Measurements from ENCODE around the gene SLX9.

DNA sequence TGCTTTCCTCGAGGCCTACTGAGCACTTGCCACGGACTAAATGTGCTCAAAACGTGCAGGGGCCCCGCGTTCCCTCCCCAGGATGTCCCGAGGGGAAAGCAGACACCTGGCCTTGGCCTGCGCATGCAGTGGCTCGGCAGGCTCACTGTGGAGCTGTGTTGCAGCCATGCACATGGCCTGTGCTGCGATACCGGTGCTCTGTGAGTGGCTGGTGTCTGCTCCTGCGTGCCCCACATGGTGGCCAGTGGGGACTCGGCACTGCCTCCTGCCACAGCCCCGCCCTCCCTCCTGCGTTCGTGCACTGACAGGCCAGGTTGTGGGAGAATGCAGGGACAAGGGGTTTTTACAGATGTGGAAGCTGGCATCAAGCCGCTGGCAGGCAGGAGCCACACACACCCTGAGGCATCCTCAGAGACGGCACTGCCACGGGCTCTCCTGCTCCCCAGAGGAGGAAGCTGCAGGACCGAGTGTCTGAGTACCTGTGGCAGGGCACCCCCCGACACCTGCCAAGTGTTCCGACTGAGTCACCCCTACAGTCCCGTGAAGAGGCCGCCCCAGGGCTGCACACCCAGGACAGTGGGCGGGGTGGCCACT, 49.4 kb upstream of the SLX9 start:
- TF ChIP-seq, protein P1, sequence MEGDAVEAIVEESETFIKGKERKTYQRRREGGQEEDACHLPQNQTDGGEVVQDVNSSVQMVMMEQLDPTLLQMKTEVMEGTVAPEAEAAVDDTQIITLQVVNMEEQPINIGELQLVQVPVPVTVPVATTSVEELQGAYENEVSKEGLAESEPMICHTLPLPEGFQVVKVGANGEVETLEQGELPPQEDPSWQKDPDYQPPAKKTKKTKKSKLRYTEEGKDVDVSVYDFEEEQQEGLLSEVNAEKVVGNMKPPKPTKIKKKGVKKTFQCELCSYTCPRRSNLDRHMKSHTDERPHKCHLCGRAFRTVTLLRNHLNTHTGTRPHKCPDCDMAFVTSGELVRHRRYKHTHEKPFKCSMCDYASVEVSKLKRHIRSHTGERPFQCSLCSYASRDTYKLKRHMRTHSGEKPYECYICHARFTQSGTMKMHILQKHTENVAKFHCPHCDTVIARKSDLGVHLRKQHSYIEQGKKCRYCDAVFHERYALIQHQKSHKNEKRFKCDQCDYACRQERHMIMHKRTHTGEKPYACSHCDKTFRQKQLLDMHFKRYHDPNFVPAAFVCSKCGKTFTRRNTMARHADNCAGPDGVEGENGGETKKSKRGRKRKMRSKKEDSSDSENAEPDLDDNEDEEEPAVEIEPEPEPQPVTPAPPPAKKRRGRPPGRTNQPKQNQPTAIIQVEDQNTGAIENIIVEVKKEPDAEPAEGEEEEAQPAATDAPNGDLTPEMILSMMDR (IDR thresholded peaks at IDR 0.05; ENCODE audit: insufficient read depth, low read length), result no peak
- no peak for TF ChIP-seq GABPA (IDR thresholded peaks at IDR 0.05; ENCODE audit: low read depth)
- TF ChIP-seq SPI1 (IDR thresholded peaks at IDR 0.05; ENCODE audit: borderline replicate concordance, low read depth), result no peak

All from HL-60 (cell line).